ENCODE data around the gene TDRD1. TPM values are rescaled to one million over a fixed set of nuclear protein-coding genes. Genes with fewer than 3 reads are reported as not detected.

TDRD1 gene
- total RNA-seq, 1 donor from 2014 or later, result not detected

- no peak overlapping the region for H3K27ac Mint-ChIP-seq (ENCODE audit: unreplicated experiment)
- no peak overlapping the region for H3K4me3 Mint-ChIP-seq (ENCODE audit: unreplicated experiment)
- H3K4me1 Mint-ChIP-seq (ENCODE audit: low read depth), result peaks cover 27% of the 10 kb centered on the region
- no peaks in the 10 kb centered on the region for H3K36me3 Mint-ChIP-seq (ENCODE audit: low read depth)
- no peak for DNase-seq (ENCODE audit: low spot score)
- H3K27me3 Mint-ChIP-seq (ENCODE audit: low read depth), result no peaks in the 10 kb centered on the region
- TF ChIP-seq, protein P1, sequence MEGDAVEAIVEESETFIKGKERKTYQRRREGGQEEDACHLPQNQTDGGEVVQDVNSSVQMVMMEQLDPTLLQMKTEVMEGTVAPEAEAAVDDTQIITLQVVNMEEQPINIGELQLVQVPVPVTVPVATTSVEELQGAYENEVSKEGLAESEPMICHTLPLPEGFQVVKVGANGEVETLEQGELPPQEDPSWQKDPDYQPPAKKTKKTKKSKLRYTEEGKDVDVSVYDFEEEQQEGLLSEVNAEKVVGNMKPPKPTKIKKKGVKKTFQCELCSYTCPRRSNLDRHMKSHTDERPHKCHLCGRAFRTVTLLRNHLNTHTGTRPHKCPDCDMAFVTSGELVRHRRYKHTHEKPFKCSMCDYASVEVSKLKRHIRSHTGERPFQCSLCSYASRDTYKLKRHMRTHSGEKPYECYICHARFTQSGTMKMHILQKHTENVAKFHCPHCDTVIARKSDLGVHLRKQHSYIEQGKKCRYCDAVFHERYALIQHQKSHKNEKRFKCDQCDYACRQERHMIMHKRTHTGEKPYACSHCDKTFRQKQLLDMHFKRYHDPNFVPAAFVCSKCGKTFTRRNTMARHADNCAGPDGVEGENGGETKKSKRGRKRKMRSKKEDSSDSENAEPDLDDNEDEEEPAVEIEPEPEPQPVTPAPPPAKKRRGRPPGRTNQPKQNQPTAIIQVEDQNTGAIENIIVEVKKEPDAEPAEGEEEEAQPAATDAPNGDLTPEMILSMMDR (IDR thresholded peaks at IDR 0.05), result no peak
- no peaks in the 10 kb centered on the region for H3K9me3 Mint-ChIP-seq (ENCODE audit: low read depth)
Observed at GRCh38 chr10:114175667-114176066, 3.5 kb upstream of the TDRD1 start.

DNA sequence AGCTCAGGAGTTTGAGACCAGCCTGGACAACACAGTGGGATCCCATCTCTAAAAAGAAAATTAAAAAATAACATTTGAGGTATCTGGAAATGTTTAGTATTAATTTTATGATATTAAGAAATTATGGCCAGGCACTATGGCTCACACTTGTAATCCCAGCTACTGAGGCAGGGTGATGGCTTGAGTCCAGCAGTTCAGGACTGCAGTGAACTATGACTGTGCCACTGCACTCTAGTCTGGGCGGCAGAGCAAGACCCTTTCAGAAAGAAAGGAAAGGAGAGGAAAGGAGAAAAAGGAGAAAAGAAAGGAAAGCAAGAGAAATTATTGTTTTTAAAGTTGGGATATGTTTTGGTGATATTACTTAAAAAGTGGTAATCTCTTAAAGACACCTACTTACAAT lies 2.6 kb upstream of the TDRD1 start:
- TF ChIP-seq, protein P1 (IDR thresholded peaks at IDR 0.05), result no peak

DNA sequence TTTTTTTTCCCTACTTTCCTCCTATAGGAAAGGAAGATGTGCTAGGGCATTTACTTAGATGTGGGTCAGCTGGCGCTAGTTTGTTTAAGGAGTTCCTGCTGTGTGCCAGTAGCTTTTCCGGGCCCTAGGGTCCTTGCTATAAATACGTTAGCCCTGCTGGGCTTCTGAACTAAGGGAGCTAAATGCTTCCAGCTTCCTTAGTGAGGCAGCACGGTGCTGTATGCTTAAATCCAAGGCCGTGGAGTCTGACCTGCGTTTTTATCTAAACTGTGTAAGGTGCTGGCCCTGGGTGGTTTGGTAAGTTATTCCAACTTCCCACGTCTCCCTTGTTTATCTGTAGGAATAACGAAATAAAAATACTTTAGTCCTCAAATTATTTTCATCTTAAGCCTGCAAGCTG lies 594 bp downstream of the TDRD1 start:
- TF ChIP-seq, protein P1 (IDR thresholded peaks at IDR 0.05), result no peak
- Mint-ChIP-seq H3K4me3 (ENCODE audit: unreplicated experiment) (no peak overlapping the region), H3K4me1 (ENCODE audit: low read depth) (peaks cover 7% of the 10 kb centered on the region), H3K9me3 (ENCODE audit: low read depth) (no peaks in the 10 kb centered on the region), H3K27me3 (ENCODE audit: low read depth) (no peaks in the 10 kb centered on the region), H3K27ac (ENCODE audit: unreplicated experiment) (no peak overlapping the region), H3K36me3 (ENCODE audit: low read depth) (no peaks in the 10 kb centered on the region)
- no peak for DNase-seq (ENCODE audit: low spot score)

More for the DNA sequence above, 2.6 kb upstream of the TDRD1 start:
- Mint-ChIP-seq H3K4me3 (ENCODE audit: unreplicated experiment) (no peak overlapping the region), H3K27ac (ENCODE audit: unreplicated experiment) (no peak overlapping the region), H3K4me1 (ENCODE audit: low read depth) (peaks cover 27% of the 10 kb centered on the region), H3K9me3 (ENCODE audit: low read depth) (no peaks in the 10 kb centered on the region), H3K27me3 (ENCODE audit: low read depth) (no peaks in the 10 kb centered on the region), H3K36me3 (ENCODE audit: low read depth) (no peaks in the 10 kb centered on the region)
- DNase-seq (ENCODE audit: low spot score), result no peak

- H3K4me1 Mint-ChIP-seq (ENCODE audit: low read depth), result peaks cover 4% of the 10 kb centered on the region
- no peaks in the 10 kb centered on the region for H3K36me3 Mint-ChIP-seq (ENCODE audit: low read depth)
- TF ChIP-seq, protein P1 (IDR thresholded peaks at IDR 0.05), result no peak
- H3K9me3 Mint-ChIP-seq (ENCODE audit: low read depth), result no peaks in the 10 kb centered on the region
- DNase-seq (ENCODE audit: low spot score), result no peak
- no peak overlapping the region for H3K4me3 Mint-ChIP-seq (ENCODE audit: unreplicated experiment)
- H3K27me3 Mint-ChIP-seq (ENCODE audit: low read depth), result no peaks in the 10 kb centered on the region
- no peak overlapping the region for H3K27ac Mint-ChIP-seq (ENCODE audit: unreplicated experiment)
Observed at GRCh38 chr10:114180937-114181336, 1.8 kb downstream of the TDRD1 start.

- H3K27me3 Mint-ChIP-seq (ENCODE audit: low read depth), result no peaks in the 10 kb centered on the region
- peaks cover 4% of the 10 kb centered on the region for H3K4me1 Mint-ChIP-seq (ENCODE audit: low read depth)
- H3K4me3 Mint-ChIP-seq (ENCODE audit: unreplicated experiment), result no peak overlapping the region
- H3K9me3 Mint-ChIP-seq (ENCODE audit: low read depth), result no peaks in the 10 kb centered on the region
- no peaks in the 10 kb centered on the region for H3K36me3 Mint-ChIP-seq (ENCODE audit: low read depth)
- DNase-seq (ENCODE audit: low spot score), result no peak
- H3K27ac Mint-ChIP-seq (ENCODE audit: unreplicated experiment), result no peak overlapping the region
- TF ChIP-seq, protein P1 (IDR thresholded peaks at IDR 0.05), result no peak
Observed at GRCh38 chr10:114181971-114182370, 2.8 kb downstream of the TDRD1 start.
